Stimulated activated CD8-positive, alpha-beta memory T cell treated with anti-CD3 and anti-CD28 coated beads, Interleukin-2, amount 100 ng/mL, for 48 hours (primary cell): ENCODE results near the gene KIAA0825.
A peak's percentile ranks its signal among the peaks of the same experiment; 100 is the strongest.

ENCODE experiments used
- DNase-seq, 2 donors: peaks; one replicate each; pipeline ENCODE4 v3.0.0-alpha.2; 2020; ENCODE audit warnings: low read depth in 2 of 2

Gene KIAA0825

GRCh38 chr5:94618493-94619328 is at the start of gene KIAA0825, which contains the start of gene SLF1:
Gene KIAA0825, minus strand, starts transcription at chr5:94618604. Its CDS starts 81,478 bp downstream, at chr5:94537126.
Gene SLF1, plus strand, starts transcription at chr5:94618669. Its CDS starts 10,142 bp downstream, at chr5:94628811.
- peak; percentile 71 to 85 for DNase-seq

DNA sequence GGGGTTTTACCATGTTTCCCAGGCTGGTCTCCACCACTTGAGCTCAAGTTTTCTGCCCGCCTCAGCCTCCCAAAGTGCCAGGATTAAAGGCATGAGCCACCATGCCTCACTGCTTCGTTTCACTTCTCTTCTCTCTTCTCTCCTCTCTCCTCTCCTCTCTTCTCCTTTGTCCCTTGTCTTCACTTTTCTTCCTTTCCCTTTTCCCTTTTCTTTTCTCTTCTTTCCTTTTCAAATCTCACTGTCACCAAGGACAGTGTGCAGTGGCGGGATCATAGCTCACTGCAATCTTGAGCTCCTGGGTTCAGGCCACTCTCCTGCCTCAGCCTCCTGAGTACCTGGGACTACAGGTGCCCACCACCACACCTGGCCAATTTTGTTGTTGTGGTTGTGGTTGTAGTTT is 49.5 kb upstream of the KIAA0825 start:
- DNase-seq = no peak

DNA sequence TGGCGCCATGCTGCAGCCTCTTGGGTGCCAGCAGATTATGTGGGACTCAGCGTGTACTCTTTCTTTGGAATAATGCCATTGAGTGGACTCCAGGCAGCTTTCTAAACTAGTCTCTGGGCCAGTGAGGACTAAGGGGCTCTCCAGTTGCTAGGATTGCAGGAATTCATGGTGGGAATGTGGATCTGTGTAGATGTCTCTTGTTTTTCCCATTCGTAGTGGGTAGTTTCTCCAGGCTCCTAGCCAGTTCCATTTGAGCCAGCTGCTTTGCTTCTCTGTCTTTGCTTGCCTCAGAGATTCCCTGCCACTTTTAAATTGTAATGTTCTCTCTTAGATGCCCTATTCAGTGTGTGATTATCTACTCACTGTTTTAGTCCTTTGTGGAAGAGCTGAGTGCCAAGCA is 42.7 kb upstream of the KIAA0825 start:
- no peak for DNase-seq

DNA sequence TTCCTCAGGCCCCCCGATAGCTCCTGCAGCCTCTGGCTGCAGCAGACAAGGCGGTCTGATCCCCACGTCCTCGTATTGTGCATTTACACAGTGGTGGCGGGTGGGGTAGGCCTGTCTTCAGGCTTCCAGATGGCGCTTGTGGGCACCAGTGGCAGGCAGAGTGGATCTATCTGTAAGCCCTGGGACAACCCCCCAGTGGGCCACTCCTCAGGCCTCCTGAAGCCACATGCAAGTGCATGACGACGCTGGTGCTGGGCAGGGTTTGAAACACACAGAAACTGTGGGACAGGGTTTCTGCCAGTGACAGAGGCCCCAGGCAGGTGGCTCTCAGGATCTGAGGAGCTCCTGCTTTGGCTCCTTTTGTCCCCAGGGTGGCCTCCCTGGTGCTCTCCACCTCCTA is 42.1 kb upstream of the KIAA0825 start:
- no peak for DNase-seq

GRCh38 chr5:94658272-94658671 is 39.9 kb upstream of the KIAA0825 start:
- DNase-seq = no peak

DNA sequence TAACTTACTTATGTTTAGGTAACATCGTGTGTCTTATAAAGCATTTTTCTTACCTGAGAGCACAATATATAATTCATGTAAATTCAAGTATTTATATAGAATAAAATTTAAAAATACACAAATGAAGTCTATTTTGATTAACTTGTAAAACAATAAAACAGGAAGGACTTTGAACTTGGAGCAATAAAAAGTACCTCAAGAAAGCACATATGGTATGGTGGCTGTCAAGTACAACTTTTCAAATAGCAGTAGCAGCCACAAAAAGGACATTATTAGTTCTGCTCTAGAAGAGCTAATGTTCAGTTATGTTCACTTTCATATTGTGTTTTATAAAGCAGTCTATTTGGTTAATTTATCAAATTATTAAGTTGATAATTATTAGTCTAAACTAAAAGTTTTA is 31.5 kb upstream of the KIAA0825 start:
- DNase-seq = no peak

DNA sequence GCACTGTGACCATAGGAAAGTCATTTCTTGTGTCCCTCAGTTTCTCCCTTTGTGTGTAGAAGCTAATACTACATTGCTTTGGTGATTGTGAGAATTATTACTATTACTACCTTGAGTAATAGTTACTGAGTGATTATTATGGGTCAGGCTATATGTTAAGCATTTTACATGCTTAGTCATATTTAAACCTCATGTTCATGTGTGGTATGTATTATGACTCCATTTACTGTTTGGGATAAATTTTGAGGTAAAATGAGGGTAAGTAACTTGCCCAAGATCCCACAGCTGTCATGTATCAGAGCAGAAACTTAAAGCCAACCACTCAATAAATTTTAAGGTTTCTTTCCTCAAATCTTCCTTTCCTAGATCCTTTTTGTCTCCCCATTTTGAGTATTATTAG is 28.4 kb upstream of the KIAA0825 start:
- no peak for DNase-seq

GRCh38 chr5:94645053-94645452 is 26.6 kb upstream of the KIAA0825 start:
- no peak for DNase-seq

DNA sequence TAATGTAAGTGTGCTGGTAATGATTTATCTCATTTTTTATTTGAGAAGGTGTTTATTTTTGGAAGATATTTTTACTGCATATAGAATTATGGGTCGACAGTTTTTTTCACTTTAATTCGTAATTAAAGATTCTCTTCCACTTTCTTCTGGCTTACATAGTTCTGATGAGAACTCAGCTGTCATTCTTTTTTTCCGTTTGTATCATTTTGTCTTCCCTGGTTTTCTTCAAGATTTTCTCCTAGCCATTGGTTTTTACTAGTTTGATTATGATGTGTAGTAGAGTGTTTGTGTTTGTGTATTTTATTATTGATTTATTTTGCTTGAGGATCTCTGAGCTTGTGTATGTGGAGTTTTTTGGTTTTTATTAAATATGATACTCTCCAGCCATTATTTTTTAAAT is 21.8 kb upstream of the KIAA0825 start:
- DNase-seq = no peak

DNA sequence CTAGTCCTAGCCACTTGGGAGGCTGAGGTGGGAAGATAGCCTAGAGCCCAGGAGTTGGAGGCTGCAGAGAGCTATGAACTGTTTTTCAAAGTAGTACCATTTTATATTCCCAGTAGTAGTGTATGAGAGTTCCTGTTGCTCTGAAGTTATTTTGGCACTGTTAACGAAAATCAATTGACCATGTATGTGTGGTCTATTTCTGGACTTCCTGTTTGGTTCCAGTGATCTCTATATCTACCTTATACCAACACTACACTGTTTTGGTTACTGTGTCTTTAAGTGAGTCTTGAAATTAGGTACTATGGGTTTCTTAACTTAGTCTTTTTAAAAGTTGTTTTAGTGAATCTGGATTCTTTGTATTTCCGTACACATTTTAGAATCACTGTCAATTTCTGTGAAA is 13.6 kb upstream of the KIAA0825 start:
- DNase-seq = no peak

GRCh38 chr5:94627191-94627590 is 8.8 kb upstream of the KIAA0825 start:
- no peak for DNase-seq

DNA sequence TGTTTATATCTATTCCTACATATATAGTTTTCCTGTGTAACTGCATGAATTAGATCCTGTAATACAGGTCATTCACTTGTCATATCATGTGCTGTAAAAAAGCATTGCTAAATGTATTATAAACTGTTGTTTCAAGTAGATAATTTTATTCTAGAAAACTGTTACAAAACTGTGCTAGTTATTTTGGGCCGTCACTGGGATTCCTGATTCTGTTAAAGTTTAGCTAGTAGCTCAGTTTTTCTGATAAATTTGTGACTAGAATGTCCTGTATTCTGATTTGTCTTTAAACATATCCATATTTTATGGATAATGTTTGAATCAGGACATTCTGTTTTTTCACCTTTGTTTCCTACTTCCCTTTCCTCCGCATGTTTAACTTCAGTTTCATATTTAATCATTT is 5.5 kb upstream of the KIAA0825 start:
- DNase-seq = no peak

- no peak for DNase-seq
These were observed 4.6 kb upstream of the KIAA0825 start for GRCh38 chr5:94623011-94623410.

DNA sequence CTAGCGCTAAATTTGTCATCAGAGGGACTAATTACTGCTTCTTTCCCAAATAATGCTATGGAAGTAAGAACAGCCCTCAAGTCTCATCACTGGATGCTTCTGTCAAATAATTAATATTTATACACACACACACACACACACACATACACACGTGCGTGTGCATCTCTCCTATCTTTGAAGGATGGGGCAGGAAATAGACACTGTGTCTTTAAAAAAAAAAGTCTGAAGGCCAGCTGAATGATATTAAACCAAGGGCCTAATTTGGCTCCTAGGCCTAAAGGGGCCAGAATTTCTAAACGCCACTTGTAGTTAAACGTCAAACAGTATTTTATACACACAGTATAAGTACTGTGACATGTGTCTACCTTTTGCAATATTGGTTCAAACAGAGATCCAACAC is 3.4 kb upstream of the KIAA0825 start:
- DNase-seq = no peak

GRCh38 chr5:94620256-94620655 is 1.9 kb upstream of the KIAA0825 start:
- no peak for DNase-seq

GRCh38 chr5:94618029-94618492 is 343 bp downstream of the KIAA0825 start:
- DNase-seq = peak in 1 of 2 donors; percentile 9

DNA sequence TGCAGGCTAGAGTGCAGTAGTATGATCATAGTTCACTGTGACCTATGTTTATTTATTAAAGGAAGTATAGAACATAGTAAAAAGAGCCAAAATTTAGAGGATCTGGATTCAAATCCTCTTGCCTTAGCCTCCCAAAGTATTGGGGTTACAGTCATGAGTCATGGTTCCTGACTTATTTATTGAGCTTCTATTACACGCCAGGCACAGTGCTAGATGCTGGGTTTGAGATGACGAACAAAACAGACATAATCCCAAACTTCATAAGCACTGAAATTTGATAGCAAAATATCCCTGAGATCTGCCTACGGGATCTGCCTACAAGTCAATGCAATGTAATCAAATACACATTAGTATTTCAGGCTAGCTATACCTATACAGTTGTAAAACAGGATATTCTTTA is 2.5 kb downstream of the KIAA0825 start:
- DNase-seq = no peak

DNA sequence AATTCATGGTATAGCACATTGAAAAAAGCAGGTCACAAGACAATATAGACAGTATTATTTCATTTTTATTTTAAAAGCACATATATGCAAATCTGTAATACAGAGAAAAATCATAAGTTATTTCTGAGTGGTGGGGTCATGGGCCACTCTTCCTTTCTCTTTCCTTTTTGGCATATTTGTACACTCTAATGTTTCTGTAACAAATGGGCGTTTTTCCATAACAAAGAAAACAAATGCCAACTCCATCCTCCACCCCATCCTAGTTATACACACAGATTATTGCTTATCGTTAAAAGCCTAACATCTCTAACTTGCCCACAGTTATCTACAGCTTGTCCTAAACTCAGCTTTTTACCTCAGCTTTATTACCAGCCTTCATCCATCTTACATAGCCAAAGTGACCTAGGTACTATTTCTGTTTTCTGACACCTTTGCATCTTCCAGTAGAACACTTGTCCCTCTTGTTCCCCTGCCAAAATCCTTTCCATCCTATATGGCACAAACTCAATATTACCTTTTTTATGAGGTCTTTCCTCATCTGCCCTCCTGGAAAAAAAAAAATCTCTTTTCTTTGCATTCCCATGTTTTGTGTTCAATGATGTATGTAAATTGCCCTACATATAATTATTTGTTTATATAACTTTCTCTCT is 4.1 kb downstream of the KIAA0825 start:
- DNase-seq = no peak

DNA sequence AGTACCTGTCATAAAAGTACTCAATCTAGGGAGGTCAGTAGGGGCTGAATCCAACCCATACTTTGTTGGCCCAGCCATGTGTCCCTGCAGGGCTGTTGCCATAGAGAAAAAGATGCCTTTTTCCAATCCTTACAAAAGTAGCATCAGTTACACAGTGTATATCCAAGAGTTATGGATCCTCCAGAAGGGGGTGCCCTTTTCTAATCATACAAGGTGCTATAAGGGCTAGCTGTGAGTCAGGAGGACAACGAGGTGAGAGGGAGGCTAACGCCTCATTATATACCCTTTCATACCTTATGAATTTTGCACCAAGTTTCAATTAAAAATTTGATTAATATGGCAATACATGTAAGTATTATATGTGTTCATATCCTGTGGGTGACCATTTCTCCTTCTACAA is 4.8 kb downstream of the KIAA0825 start:
- no peak for DNase-seq

- DNase-seq = no peak
These were observed 23.0 kb downstream of the KIAA0825 start for GRCh38 chr5:94595281-94595840.

DNA sequence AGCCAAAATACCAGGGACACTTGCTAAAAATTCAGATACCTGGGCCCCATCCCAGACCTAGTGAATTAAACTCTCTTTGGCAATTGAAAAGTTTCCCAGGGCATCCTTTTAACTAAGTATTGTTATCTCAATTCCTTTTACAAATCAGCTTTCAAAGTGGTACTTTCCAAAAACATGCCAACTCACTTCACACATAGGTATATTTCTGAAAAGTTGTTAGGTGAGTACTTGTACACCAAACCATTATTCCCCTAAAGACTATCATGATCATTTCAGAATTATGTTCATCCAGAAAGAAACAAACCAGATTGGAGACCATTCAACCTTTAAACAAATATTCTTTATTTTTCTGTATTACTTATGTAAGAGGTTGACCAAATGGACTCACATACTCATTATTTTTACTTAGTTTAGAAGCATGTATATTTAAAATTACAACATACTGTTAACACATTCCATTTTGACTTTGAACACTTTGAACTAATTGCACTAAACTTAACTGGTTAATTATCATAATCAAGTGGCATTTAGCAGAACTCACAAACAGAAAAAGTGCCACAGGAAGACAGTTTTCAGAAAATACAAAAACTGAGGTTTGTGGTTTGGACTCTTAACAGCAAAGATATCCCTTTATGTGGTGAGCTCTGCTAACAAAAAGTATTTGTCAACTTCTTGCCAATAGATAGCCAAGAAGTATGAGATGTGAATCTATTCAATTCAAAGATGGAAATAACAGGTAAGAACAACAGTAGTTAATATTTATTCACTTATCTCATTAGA is 40.7 kb downstream of the KIAA0825 start:
- DNase-seq = no peak

DNA sequence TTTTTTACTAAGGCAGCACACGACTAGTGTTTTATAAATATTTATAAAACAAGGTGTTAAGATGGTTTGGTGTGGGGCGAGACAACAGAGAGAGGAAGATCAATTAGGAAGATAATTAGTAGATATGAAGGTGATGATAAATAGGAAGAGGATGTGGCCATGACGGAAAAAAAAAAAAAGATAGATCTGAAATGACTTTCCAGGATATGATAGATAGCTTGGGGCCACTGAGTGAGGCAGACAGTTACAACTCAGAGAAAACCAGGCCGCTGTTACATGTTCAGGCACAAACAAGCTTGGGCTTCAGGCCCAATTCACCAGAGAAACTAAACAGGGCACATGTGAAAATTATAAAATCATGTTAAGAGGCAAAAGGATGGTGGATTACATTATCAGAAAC is 43.2 kb downstream of the KIAA0825 start:
- DNase-seq = no peak
